Stimulated activated CD8-positive, alpha-beta memory T cell treated with anti-CD3 and anti-CD28 coated beads, Interleukin-12 subunit alpha, Interleukin-12 subunit beta, amount 100 ng/mL, for 1 hour (primary cell): ENCODE results near the gene CDK19.

Experiments
- DNase-seq: peaks from one replicate; pipeline ENCODE4 v3.0.0-alpha.2; 2020; ENCODE audit warnings: low read depth

Gene CDK19

GRCh38 chr6:110658631-110659211 is 156.5 kb downstream of the CDK19 start:
- no peak for DNase-seq

- no peak for DNase-seq
These were observed 158.8 kb downstream of the CDK19 start for GRCh38 chr6:110656492-110656891.

GRCh38 chr6:110655821-110656220 is 159.4 kb downstream of the CDK19 start:
- no peak for DNase-seq

GRCh38 chr6:110654096-110654820 is 161.0 kb downstream of the CDK19 start:
- DNase-seq = no peak

GRCh38 chr6:110653381-110653780 is 161.9 kb downstream of the CDK19 start:
- DNase-seq = no peak

- no peak for DNase-seq
These were observed 162.7 kb downstream of the CDK19 start for GRCh38 chr6:110652520-110652919.

- DNase-seq = no peak
These were observed 164.5 kb downstream of the CDK19 start for GRCh38 chr6:110650755-110651154.

GRCh38 chr6:110649704-110650103 is 165.6 kb downstream of the CDK19 start:
- no peak for DNase-seq

GRCh38 chr6:110646951-110647910 is 168.0 kb downstream of the CDK19 start:
- DNase-seq = no peak

- no peak for DNase-seq
These were observed 168.9 kb downstream of the CDK19 start for GRCh38 chr6:110646419-110646698.

- DNase-seq = no peak
These were observed 169.4 kb downstream of the CDK19 start for GRCh38 chr6:110645685-110646418.

GRCh38 chr6:110643175-110643574 is 172.1 kb downstream of the CDK19 start:
- DNase-seq = no peak

GRCh38 chr6:110642711-110643110 is 172.6 kb downstream of the CDK19 start:
- DNase-seq = no peak

GRCh38 chr6:110636781-110637180 is 178.5 kb downstream of the CDK19 start:
- no peak for DNase-seq

- no peak for DNase-seq
These were observed 180.2 kb downstream of the CDK19 start for GRCh38 chr6:110635096-110635495.

GRCh38 chr6:110633731-110634213 is 181.5 kb downstream of the CDK19 start:
- no peak for DNase-seq

GRCh38 chr6:110629153-110629552 is 186.1 kb downstream of the CDK19 start:
- no peak for DNase-seq

GRCh38 chr6:110628330-110628729 is 186.9 kb downstream of the CDK19 start:
- DNase-seq = no peak

- DNase-seq = no peak
These were observed 188.8 kb downstream of the CDK19 start for GRCh38 chr6:110626442-110626841.

GRCh38 chr6:110625883-110626282 is 189.4 kb downstream of the CDK19 start:
- no peak for DNase-seq

GRCh38 chr6:110622912-110623578 is 192.2 kb downstream of the CDK19 start:
- no peak for DNase-seq

- no peak for DNase-seq
These were observed 194.2 kb downstream of the CDK19 start for GRCh38 chr6:110621061-110621460.
